Rectal smooth muscle tissue (tissue), 1 donor: Measurements from ENCODE around the gene CIZ1.
A peak's percentile ranks its signal among the peaks of the same experiment; 100 is the strongest.

Source experiments
- H3K27ac ChIP-seq: one replicate; pipeline ENCODE4 v1.7.0; 2013; ENCODE audit warnings: low read depth, low read length, inconsistent platforms
- H3K27me3 ChIP-seq: one replicate; pipeline ENCODE4 v1.7.0; 2013; ENCODE audit warnings: low read length; ENCODE audit not compliant: control insufficient read depth, insufficient read depth
- H3K36me3 ChIP-seq: one replicate; pipeline ENCODE4 v1.7.0; 2013; ENCODE audit warnings: low read length; ENCODE audit not compliant: control insufficient read depth, insufficient read depth
- H3K4me1 ChIP-seq: one replicate; pipeline ENCODE4 v1.7.0; 2013; ENCODE audit warnings: low read length; ENCODE audit not compliant: control insufficient read depth, insufficient read depth
- H3K4me3 ChIP-seq: one replicate; pipeline ENCODE4 v1.7.0; 2013; ENCODE audit warnings: low read length
- H3K9ac ChIP-seq: one replicate; pipeline ENCODE4 v1.7.0; 2013; ENCODE audit warnings: low read length

The CIZ1 gene

DNA sequence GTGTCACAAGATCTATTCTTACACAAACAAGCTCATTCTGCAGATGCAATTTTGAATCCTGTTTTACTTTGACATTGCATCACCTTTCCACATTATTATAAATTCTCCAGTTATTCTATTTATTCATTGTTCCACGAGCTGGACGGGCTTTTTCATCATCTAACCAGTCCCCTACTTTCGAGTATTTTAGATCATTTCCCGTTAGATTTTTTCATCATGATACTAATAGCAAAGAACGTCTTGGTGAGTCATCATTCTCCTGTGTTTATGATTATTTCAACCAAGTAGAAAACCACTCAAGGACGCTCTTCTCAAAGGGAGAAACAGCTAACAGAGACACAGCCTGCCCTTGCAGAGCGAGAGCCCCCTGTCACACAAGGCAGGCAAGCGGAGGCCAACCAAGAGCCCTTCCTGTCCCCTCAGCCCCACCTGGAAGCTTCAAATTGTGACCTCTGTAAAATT lies 16.2 kb downstream of the CIZ1 start:
- Histone ChIP-seq H3K36me3 (peaks cover 44% of the 10 kb centered on the region), H3K9ac (no peak overlapping the region), H3K27ac (peak overlapping the region; percentile 36), H3K4me1 (no peaks in the 10 kb centered on the region), H3K27me3 (no peaks in the 10 kb centered on the region), H3K4me3 (no peak overlapping the region)

DNA sequence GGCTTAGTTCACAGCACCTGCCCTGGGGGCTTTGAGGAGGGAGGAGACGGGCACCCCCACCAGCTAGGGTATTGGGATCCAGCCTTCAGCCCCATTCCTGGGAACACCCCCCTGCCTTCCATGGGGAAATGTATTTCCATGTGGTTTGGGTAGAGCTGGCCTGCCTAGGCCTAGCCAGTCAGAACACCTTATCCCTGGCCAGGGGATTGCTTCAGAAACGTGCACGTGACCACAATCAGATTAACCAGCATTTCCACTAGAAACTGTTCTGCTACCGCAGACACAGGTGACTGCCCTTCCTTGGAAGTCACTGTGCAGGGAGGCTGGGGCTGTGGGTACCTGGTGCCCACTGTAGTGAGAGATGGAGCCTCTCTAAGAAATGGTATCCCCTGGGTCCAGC lies 17.3 kb downstream of the CIZ1 start:
- Histone ChIP-seq H3K4me1 (no peaks in the 10 kb centered on the region), H3K27me3 (no peaks in the 10 kb centered on the region), H3K36me3 (peaks cover 48% of the 10 kb centered on the region), H3K4me3 (no peak overlapping the region), H3K27ac (no peak overlapping the region), H3K9ac (no peak overlapping the region)

DNA sequence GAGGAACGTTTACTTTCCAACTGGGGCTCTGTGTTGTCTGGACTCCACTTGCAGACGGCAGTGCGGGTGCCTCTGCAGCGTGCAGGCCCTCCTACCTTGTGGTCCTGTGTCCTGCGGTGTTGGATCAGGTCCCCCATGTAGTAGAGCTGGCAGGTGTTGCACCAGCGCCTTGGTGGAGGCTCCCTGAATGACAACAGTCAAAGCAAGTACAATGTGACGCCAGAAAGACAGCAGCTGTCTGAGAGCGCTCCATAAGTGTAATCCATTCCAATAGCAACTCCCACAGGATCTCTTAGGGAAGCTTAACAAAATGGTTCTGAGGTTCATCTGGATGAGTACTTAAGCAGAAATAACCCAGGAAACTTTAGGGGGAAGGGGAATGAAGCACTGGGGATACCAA lies 21.4 kb downstream of the CIZ1 start:
- no peak overlapping the region for H3K9ac ChIP-seq
- no peak overlapping the region for H3K4me3 ChIP-seq
- no peaks in the 10 kb centered on the region for H3K27me3 ChIP-seq
- H3K4me1 ChIP-seq, result no peaks in the 10 kb centered on the region
- peaks cover 38% of the 10 kb centered on the region for H3K36me3 ChIP-seq
- no peak overlapping the region for H3K27ac ChIP-seq

DNA sequence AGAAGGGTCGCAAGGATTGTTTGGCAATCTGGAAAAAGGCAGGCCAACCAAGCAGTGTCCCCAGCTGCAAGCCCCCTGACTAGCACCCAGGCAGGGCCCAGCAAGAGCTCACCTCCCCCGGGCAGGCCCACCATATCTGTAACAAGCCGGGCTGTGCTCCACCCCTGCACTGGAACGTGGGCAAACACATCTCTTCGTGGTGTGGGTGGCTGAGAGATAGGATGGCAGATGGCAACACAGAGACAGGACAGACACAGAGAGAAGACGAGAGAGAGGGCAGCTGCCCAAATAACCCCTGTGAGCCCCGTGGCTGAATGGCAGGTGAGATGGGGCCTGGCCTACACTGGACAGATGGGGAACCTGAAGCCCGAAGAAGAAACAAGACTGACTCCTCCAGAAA lies 21.9 kb downstream of the CIZ1 start:
- no peak overlapping the region for H3K4me3 ChIP-seq
- H3K36me3 ChIP-seq, result peaks cover 38% of the 10 kb centered on the region
- no peaks in the 10 kb centered on the region for H3K4me1 ChIP-seq
- no peak overlapping the region for H3K9ac ChIP-seq
- no peaks in the 10 kb centered on the region for H3K27me3 ChIP-seq
- H3K27ac ChIP-seq, result no peak overlapping the region

DNA sequence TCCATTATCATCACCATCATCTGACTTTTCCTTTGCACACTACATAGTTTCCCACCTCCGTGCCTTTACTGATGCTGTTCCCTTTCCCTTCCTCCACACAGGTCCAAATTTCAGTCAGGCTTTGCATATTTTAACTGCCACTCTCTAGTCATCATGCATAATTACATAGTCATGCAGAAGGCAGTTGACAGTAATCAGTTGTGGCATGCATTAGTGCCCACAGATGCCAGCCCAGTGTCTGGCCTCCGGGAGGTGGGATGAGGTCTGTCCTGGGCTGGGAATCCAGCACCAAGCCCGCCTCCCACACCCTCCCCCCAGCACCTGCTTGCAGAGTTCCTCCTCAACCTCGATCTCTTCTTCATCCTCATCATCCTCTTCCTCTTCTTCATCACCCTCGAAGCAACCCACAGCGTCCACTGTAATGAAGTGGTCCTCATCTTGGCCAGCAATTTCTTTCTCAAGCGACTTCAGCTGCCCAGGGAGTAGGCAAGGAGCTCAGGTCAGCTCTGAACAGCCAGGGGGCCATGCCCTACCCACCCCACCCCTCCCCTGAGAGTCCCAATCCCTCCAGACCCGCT lies 22.6 kb downstream of the CIZ1 start:
- Histone ChIP-seq H3K4me1 (no peaks in the 10 kb centered on the region), H3K27me3 (no peaks in the 10 kb centered on the region), H3K27ac (no peak overlapping the region), H3K9ac (no peak overlapping the region), H3K4me3 (no peak overlapping the region), H3K36me3 (peaks cover 37% of the 10 kb centered on the region)

DNA sequence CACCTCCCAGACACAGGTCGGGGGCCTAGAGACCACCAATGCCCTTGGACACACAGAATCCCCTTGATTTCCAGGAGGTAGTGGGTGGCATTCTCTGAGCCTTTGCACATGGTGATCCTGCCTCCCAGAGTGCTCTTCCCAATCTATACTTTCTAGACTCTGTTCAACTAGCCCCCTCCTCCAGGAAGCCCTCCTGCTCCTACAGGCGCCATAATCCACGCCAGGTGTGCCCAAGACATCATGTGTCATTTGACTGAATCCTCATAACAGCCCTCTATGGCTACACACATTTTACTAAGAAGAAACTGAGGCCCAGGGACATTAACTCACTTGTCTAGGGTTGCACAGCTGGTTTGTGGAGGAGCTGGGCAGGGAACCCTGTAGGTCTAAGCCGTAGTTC lies 24.2 kb downstream of the CIZ1 start:
- H3K9ac ChIP-seq, result no peak overlapping the region
- H3K4me1 ChIP-seq, result no peaks in the 10 kb centered on the region
- no peaks in the 10 kb centered on the region for H3K27me3 ChIP-seq
- H3K36me3 ChIP-seq, result peaks cover 40% of the 10 kb centered on the region
- no peak overlapping the region for H3K4me3 ChIP-seq
- no peak overlapping the region for H3K27ac ChIP-seq

DNA sequence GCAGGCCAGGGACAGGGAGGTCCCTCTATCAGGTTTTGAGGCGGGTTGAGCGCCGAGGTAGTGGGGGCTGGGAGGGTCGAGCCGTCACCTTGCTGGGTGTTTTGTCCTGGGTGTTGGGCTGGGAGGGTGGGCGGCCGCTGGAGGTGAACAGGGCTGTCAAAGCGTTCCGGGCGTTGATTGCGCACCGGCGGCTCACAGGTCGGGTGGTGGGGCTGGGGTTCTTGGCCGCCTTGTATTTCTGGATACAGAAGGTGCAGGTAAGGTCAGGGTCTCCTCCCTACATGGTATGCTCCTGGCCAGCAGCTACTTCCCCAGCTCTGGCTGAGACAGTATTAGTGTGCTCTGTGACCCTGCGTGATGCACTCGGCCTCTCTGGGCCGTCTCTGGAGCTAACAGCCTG lies 25.2 kb downstream of the CIZ1 start:
- no peak overlapping the region for H3K4me3 ChIP-seq
- peaks cover 40% of the 10 kb centered on the region for H3K36me3 ChIP-seq

DNA sequence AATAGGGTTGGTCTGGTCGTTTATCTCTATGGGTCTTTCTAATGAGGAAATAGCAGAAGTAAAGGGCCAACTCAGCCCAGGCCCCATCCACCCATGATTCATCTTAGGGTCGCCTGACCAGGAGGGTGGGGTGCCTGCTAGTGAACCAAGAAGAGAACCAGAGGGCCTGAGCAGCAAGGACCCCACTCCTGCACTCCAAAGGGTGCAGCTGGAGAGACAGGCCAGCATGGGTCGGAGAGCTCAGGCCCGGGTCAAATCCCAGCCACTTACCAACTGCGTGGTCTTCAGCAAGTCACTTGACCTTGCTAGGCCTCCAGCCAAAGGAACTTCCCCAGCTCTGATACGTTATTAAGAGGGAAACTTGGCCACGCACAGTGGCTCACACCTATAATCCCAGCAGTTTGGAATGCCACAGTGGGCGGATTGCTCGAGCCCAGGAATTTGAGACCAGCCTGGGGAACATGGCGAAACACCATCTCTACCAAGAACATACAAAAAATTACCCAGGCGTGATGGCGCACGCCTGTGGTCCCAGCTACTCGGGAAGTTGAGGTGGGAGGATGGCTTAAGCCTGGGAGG lies 27.0 kb downstream of the CIZ1 start:
- Histone ChIP-seq H3K4me3 (no peak overlapping the region), H3K4me1 (peaks cover 4% of the 10 kb centered on the region), H3K9ac (no peak overlapping the region), H3K27me3 (no peaks in the 10 kb centered on the region), H3K36me3 (peaks cover 35% of the 10 kb centered on the region), H3K27ac (no peak overlapping the region)

More for the DNA sequence above, 25.2 kb downstream of the CIZ1 start:
- Histone ChIP-seq H3K4me1 (no peaks in the 10 kb centered on the region), H3K9ac (no peak overlapping the region), H3K27ac (no peak overlapping the region), H3K27me3 (no peaks in the 10 kb centered on the region)

DNA sequence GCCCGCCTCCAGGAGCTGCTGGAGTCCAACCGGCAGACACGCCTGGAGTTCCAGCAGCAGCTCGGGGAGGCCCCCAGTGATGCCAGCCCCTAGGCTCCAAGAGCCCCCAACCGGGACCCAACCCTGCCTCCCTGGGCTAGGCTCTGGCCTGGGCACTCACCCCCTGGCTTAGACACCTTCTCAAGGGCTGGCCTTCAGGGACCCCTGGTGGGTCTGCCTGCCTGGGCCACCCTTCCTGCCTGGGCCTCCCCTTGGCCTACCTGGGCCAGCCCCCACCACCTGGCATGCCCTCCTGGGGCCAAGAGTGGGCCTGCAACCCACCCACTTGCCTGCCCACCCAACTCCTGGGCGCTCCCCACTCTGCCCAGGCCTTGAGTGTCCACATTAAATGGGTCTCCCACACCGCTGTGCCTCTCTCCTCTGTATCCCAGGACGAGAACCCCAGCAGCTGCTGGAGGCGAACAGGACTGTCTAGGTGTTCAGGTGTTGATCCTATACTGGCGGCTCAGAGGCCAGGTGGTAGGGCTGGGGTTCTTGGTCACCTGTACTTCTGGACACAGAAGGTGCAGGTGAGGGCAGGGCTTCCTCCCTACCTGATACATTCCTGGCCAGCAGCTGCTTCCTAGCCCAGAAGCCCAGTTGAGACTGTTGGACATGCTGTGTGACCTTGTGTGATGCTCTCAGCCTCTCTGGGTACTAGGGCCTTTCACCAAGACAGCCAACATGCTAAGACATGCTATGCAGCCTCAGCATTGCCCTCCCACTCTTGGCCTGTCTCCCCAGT lies 27.7 kb downstream of the CIZ1 start:
- Histone ChIP-seq H3K4me3 (no peak overlapping the region), H3K27me3 (no peaks in the 10 kb centered on the region), H3K9ac (no peak overlapping the region)

DNA sequence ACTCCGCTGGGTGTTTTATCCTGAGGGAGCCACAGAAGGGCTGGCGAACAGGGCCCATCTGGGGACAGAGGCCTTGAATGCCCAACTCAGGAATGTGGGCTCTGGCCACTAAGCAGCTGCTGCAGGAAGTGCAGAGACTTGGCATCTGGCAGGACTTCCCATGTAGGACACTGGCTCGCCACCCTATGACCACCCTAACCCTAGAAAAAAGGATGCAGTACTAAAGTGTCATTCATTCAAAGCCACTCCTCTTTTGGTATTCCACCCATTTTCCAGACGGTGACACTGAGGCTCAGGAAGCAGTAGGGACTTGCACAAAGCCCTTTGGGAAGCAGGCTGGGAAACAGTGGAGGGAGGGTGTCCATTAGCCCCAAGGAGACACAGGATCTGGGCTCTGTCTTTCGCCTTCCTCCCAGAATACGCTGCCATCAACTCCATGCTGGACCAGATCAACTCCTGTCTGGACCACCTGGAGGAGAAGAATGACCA lies 28.3 kb downstream of the CIZ1 start:
- peaks cover 26% of the 10 kb centered on the region for H3K36me3 ChIP-seq
- no peak overlapping the region for H3K27ac ChIP-seq
- no peaks in the 10 kb centered on the region for H3K27me3 ChIP-seq
- no peak overlapping the region for H3K9ac ChIP-seq
- no peak overlapping the region for H3K4me3 ChIP-seq
- peaks cover 4% of the 10 kb centered on the region for H3K4me1 ChIP-seq

More for the DNA sequence above, 27.7 kb downstream of the CIZ1 start:
- Histone ChIP-seq H3K4me1 (peaks cover 4% of the 10 kb centered on the region), H3K27ac (no peak overlapping the region), H3K36me3 (peaks cover 30% of the 10 kb centered on the region)

DNA sequence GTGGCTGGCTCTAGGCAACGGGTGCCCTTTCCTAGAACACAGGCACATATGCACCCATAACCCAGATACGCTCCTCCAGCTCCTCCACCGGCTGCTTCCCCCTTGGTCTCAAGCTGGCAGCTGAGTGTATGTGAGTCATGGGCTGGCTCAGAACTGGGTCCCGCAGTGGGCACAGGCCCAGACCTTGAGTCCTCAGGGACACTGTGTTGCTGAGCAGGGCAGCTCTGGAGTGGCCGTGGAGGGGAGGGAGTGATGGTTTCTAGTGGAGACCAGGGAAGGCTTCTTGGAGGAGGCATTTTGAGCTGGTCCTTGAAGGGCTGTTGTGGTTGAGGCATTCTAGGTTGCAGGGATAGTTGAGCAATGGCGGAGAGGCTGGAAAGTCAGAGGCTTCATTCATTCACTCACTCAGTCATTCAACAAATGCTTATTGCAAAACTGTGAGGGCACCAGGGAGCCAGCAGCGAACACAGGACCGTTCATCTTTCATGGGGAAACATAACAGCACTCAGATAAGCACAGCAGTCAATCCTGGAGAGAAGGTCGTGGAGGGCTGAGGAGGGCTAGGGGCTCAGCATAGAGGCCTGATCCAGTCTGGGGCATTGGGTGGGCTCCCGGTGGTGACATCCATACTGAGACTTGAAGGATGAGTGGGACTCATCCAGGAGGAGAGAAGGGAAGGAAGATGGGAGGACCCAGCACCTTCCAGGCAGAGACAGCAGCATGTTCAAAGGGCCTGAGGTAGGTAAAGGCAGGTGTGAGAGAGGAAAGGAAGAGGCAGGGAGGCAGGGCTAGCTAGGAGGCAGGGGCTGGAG lies 29.0 kb downstream of the CIZ1 start:
- Histone ChIP-seq H3K27ac (no peak overlapping the region), H3K27me3 (no peaks in the 10 kb centered on the region), H3K4me1 (peaks cover 4% of the 10 kb centered on the region), H3K4me3 (no peak overlapping the region), H3K9ac (no peak overlapping the region), H3K36me3 (peaks cover 20% of the 10 kb centered on the region)
